NCI-H146 treated with DMSO at 0.1 percent for 48 hours (cell line): ENCODE measurements around the gene CTNNA3.

Source experiments
- DNase-seq: peaks from one replicate; lab custom pipeline; 2025; ENCODE audit not compliant: unreplicated experiment; lab: John Stamatoyannopoulos, UW

Gene CTNNA3

GRCh38 chr10:66888237-66888636 lies 807.8 kb downstream of the CTNNA3 start:
- DNase-seq: no peak

GRCh38 chr10:66886848-66887247 lies 809.1 kb downstream of the CTNNA3 start:
- no peak for DNase-seq

- no peak for DNase-seq
These were observed 813.7 kb downstream of the CTNNA3 start for GRCh38 chr10:66882271-66882670.

GRCh38 chr10:66881814-66882213 lies 814.2 kb downstream of the CTNNA3 start:
- DNase-seq: no peak

GRCh38 chr10:66880826-66881225 lies 815.2 kb downstream of the CTNNA3 start:
- no peak for DNase-seq

GRCh38 chr10:66880292-66880691 lies 815.7 kb downstream of the CTNNA3 start:
- no peak for DNase-seq

GRCh38 chr10:66877361-66877760 lies 818.6 kb downstream of the CTNNA3 start:
- DNase-seq: no peak

GRCh38 chr10:66869635-66870034 lies 826.4 kb downstream of the CTNNA3 start:
- no peak for DNase-seq

- no peak for DNase-seq
These were observed 833.2 kb downstream of the CTNNA3 start for GRCh38 chr10:66862687-66863258.

- no peak for DNase-seq
These were observed 835.5 kb downstream of the CTNNA3 start for GRCh38 chr10:66860376-66860945.

- no peak for DNase-seq
These were observed 843.2 kb downstream of the CTNNA3 start for GRCh38 chr10:66852811-66853210.

- no peak for DNase-seq
These were observed 847.1 kb downstream of the CTNNA3 start for GRCh38 chr10:66848856-66849255.

GRCh38 chr10:66844176-66844942 lies 851.6 kb downstream of the CTNNA3 start:
- DNase-seq: no peak

- DNase-seq: no peak
These were observed 852.6 kb downstream of the CTNNA3 start for GRCh38 chr10:66843396-66843795.

- no peak for DNase-seq
These were observed 853.1 kb downstream of the CTNNA3 start for GRCh38 chr10:66842867-66843266.

- DNase-seq: no peak
These were observed 853.6 kb downstream of the CTNNA3 start for GRCh38 chr10:66842371-66842770.

- DNase-seq: no peak
These were observed 857.3 kb downstream of the CTNNA3 start for GRCh38 chr10:66838656-66839055.

- DNase-seq: no peak
These were observed 858.0 kb downstream of the CTNNA3 start for GRCh38 chr10:66837990-66838389.

GRCh38 chr10:66837335-66837734 lies 858.7 kb downstream of the CTNNA3 start:
- DNase-seq: no peak

- DNase-seq: no peak
These were observed 859.2 kb downstream of the CTNNA3 start for GRCh38 chr10:66836771-66837170.

- DNase-seq: no peak
These were observed 859.9 kb downstream of the CTNNA3 start for GRCh38 chr10:66836057-66836456.

GRCh38 chr10:66835400-66835799 lies 860.6 kb downstream of the CTNNA3 start:
- no peak for DNase-seq
